Thyroid gland (tissue), 4 donors: ENCODE data around the gene CRK. TPM values are rescaled to one million over a fixed set of nuclear protein-coding genes. Genes with fewer than 3 reads are reported as not detected.

Experiments used
- DNase-seq, 2 donors: peaks; one replicate each; pipeline ENCODE4 v3.0.0-alpha.2; 2019
- H3K27ac ChIP-seq, 3 donors: fragments of 200-600 bp; sonication (generic); 1 replicate in 2 of 3; 2 replicates in 1 of 3; pipeline ENCODE4 v1.5.1; 2016 to 2019; ENCODE audit warnings: mild to moderate bottlenecking in 1 of 3, moderate library complexity in 1 of 3
- H3K27me3 ChIP-seq: fragments of 200-600 bp; sonication (generic); one replicate; pipeline ENCODE4 v1.5.1; 2019
- H3K36me3 ChIP-seq, 2 donors: fragments of 200-600 bp; sonication (generic); one replicate each; pipeline ENCODE4 v1.5.1; 2016 to 2019
- H3K4me1 ChIP-seq, 2 donors: fragments of 200-600 bp; sonication (generic); one replicate each; pipeline ENCODE4 v1.5.1; 2017 to 2019
- H3K4me3 ChIP-seq, 3 donors: fragments of 200-600 bp; sonication (generic); replicated peaks in 1 of 3; 1 replicate in 2 of 3; 2 replicates in 1 of 3; pipeline ENCODE4 v1.5.1; 2016; ENCODE audit warnings: mild to moderate bottlenecking in 1 of 3
- H3K9me3 ChIP-seq: fragments of 200-600 bp; sonication (generic); one replicate; pipeline ENCODE4 v1.5.1; 2017
- CTCF ChIP-seq, 6 experiments: fragments of 200-600 bp in 3 of 6; fragments of 450-650 bp in 3 of 6; sonication (generic) in 3 of 6; IDR thresholded peaks; one replicate each; pipeline ENCODE4 v1.5.1; 2016 to 2019; ENCODE audit warnings: antibody characterized with exemption in 6 of 6, mild to moderate bottlenecking in 2 of 6, inconsistent platforms in 1 of 6, moderate library complexity in 1 of 6
- POLR2A ChIP-seq, 2 donors: fragments of 450-650 bp; IDR thresholded peaks; one replicate each; pipeline ENCODE4 v1.6.1; 2017; ENCODE audit warnings: antibody characterized with exemption in 2 of 2, mild to moderate bottlenecking in 2 of 2, moderate library complexity in 1 of 2
- WGBS, 2 donors: methylation state at CpG; one replicate each; pipeline ENCODE4 v1.1.5; 2017; 5-methylcytosine and 5-hydroxymethylcytosine counted together
- intact Hi-C: fragments of 100-400 bp; cut with DNase I; formaldehyde crosslinking; loops from one replicate; pipeline ENCODE4 v1.15.1; 2023
- total RNA-seq, 4 donors: library from RNA; depleted of rRNA; stranded (reverse); fragments of >200 nt; gene quantifications; one replicate each; pipeline ENCODE4 v1.2.3, GENCODE V29; 2016

Gene CRK
- total RNA-seq, 4 donors from 2014 or later, result 89.6 to 140 (median 98.7) TPM

- intact Hi-C loops, result no loop called here
These were observed 38.8 kb upstream of the CRK start for GRCh38 chr17:1494736-1495253.

GRCh38 chr17:1494203-1494602, 38.2 kb upstream of the CRK start:
- intact Hi-C loops, result no loop called here
- no peaks in the 10 kb centered on the region for H3K27me3 ChIP-seq
- no peak for DNase-seq
- peaks cover 34 to 58% of the 10 kb centered on the region in 2 donors for H3K4me1 ChIP-seq
- 93 to 98% methylated on average over 7 of the region's 7 CpGs for WGBS, 2 donors
- peak overlapping the region in 2 of 3 donors; percentile 79 to 84 for H3K27ac ChIP-seq
- peaks cover 9 to 15% of the 10 kb centered on the region in 2 donors for H3K36me3 ChIP-seq
- TF ChIP-seq CTCF (IDR thresholded peaks at IDR 0.05) (no peak), POLR2A (IDR thresholded peaks at IDR 0.05) (no peak)
- no peak overlapping the region for H3K4me3 ChIP-seq
- H3K9me3 ChIP-seq, result no peaks in the 10 kb centered on the region

More at GRCh38 chr17:1494736-1495253, 38.8 kb upstream of the CRK start:
- H3K36me3 ChIP-seq, result peaks cover 9 to 15% of the 10 kb centered on the region in 2 donors
- H3K27ac ChIP-seq, result peak overlapping the region; percentile 53 to 84 (median 79)
- H3K4me3 ChIP-seq, result no peak overlapping the region
- peaks cover 34 to 58% of the 10 kb centered on the region in 2 donors for H3K4me1 ChIP-seq
- TF ChIP-seq CTCF (IDR thresholded peaks at IDR 0.05) (no peak), POLR2A (IDR thresholded peaks at IDR 0.05) (no peak)
- 87 to 96% methylated on average over 7 to 10 of the region's 11 CpGs for WGBS, 2 donors
- no peaks in the 10 kb centered on the region for H3K27me3 ChIP-seq
- DNase-seq, result no peak
- no peaks in the 10 kb centered on the region for H3K9me3 ChIP-seq

GRCh38 chr17:1493291-1493980, 37.4 kb upstream of the CRK start:
- Histone ChIP-seq H3K9me3 (no peaks in the 10 kb centered on the region), H3K36me3 (peaks cover 9 to 15% of the 10 kb centered on the region in 2 donors), H3K27me3 (no peaks in the 10 kb centered on the region), H3K27ac (peak overlapping the region in 2 of 3 donors; percentile 78 to 97), H3K4me3 (no peak overlapping the region), H3K4me1 (peaks cover 38 to 64% of the 10 kb centered on the region in 2 donors)
- intact Hi-C loops, result no loop called here
- DNase-seq, result no peak
- no peak for TF ChIP-seq CTCF (IDR thresholded peaks at IDR 0.05)
- no peak for TF ChIP-seq POLR2A (IDR thresholded peaks at IDR 0.05)
- 68 to 70% methylated on average over 21 to 23 of the region's 23 CpGs for WGBS, 2 donors

- 40 to 56% methylated on average over 22 of the region's 35 CpGs for WGBS, 2 donors
These were observed 36.5 kb upstream of the CRK start, which contains the start of gene MYO1C for GRCh38 chr17:1492249-1493206. Gene MYO1C (minus strand): TSS chr17:1492686. CDS start chr17:1492487, 199 bp downstream.

More at GRCh38 chr17:1492249-1493206, 36.5 kb upstream of the CRK start, which contains the start of gene MYO1C:
- Histone ChIP-seq H3K4me1 (peaks cover 44 to 67% of the 10 kb centered on the region in 2 donors), H3K4me3 (peak within 1 kb of the TSS in 2 of 3 donors; percentile 19 to 37), H3K27me3 (no peaks in the 10 kb centered on the region), H3K9me3 (no peaks in the 10 kb centered on the region), H3K36me3 (peaks cover 9 to 13% of the 10 kb centered on the region in 2 donors), H3K27ac (peak within 1 kb of the TSS; percentile 76 to 97 (median 78))
- intact Hi-C loops, result no loop called here
- peak; percentile 86 for DNase-seq
- TF ChIP-seq POLR2A (IDR thresholded peaks at IDR 0.05) (peak in 1 of 2 donors; percentile 30), CTCF (IDR thresholded peaks at IDR 0.05) (no peak)
